PC-3 (cell line): ENCODE data around the gene VEGFB. TPM values are rescaled to one million over a fixed set of nuclear protein-coding genes. Genes with fewer than 3 reads are reported as not detected.

Experiments
- ATAC-seq: fragments of 200-7000 bp; cut with Tn5 transposase; 2 replicates; pipeline ENCODE4 v1.9.1; 2020; ENCODE audit warnings: mild to moderate bottlenecking, moderate library complexity
- BruUV-seq: library from RNA; stranded (reverse); fragments of 400-500 nt; replicated peaks from 2 replicates; lab custom pipeline; 2021; lab: Mats Ljungman, UMichigan
- CTCF ChIA-PET: fragments of 300-600 bp; sonication (Branson Sonifier 250); formaldehyde crosslinking; loops from one replicate; lab custom pipeline; 2022; ENCODE audit warnings: antibody characterized with exemption; lab: Charles Lee
- POLR2A ChIA-PET: fragments of 300-600 bp; sonication (Branson Sonifier 250); formaldehyde crosslinking; loops from one replicate; lab custom pipeline; 2022; ENCODE audit warnings: antibody characterized with exemption; ENCODE audit not compliant: unreplicated experiment; lab: Charles Lee
- DNase-seq: peaks from one replicate; pipeline ENCODE4 v3.0.0-alpha.2; 2015
- H2AFZ ChIP-seq: fragments of 300-600 bp; sonication (generic); 2 replicates; pipeline ENCODE4 v1.6.0; 2016; ENCODE audit warnings: antibody characterized with exemption, low read length
- H3F3A ChIP-seq: fragments of 300-600 bp; sonication (generic); one replicate; pipeline ENCODE4 v1.6.0; 2017; ENCODE audit warnings: antibody characterized with exemption, low read length, control low read depth, mild to moderate bottlenecking; ENCODE audit not compliant: unreplicated experiment
- H3K27ac ChIP-seq: fragments of 300-600 bp; sonication (generic); 2 replicates; pipeline ENCODE4 v1.5.1; 2016; ENCODE audit warnings: mild to moderate bottlenecking, low read length
- H3K27me3 ChIP-seq: fragments of 300-600 bp; sonication (generic); 2 replicates; pipeline ENCODE4 v1.6.1; 2016; ENCODE audit warnings: low read length, mixed read lengths
- H3K36me3 ChIP-seq: fragments of 300-600 bp; sonication (generic); 2 replicates; pipeline ENCODE4 v1.6.1; 2016; ENCODE audit warnings: low read depth, mixed run types, low read length, mixed read lengths
- H3K4me1 ChIP-seq: fragments of 300-600 bp; sonication (generic); 2 replicates; pipeline ENCODE4 v1.5.1; 2016; ENCODE audit warnings: low read length; ENCODE audit not compliant: insufficient read depth
- H3K4me2 ChIP-seq: fragments of 300-600 bp; sonication (generic); 2 replicates; pipeline ENCODE4 v1.6.0; 2016; ENCODE audit warnings: low read length
- H3K4me3 ChIP-seq: fragments of 300-600 bp; sonication (generic); 2 replicates; pipeline ENCODE4 v1.5.1; 2016; ENCODE audit warnings: mild to moderate bottlenecking, low read length, mixed read lengths
- H3K79me2 ChIP-seq: fragments of 300-600 bp; sonication (generic); 2 replicates; pipeline ENCODE4 v1.6.1; 2017; ENCODE audit warnings: low read length, mixed read lengths
- H3K9ac ChIP-seq: fragments of 300-600 bp; sonication (generic); 2 replicates; pipeline ENCODE4 v1.6.0; 2016; ENCODE audit warnings: mild to moderate bottlenecking, low read length
- H3K9me2 ChIP-seq: fragments of 300-600 bp; sonication (generic); replicated peaks from 2 replicates; pipeline ENCODE4 v1.6.1; 2016; ENCODE audit warnings: mixed run types, low read length, mixed read lengths
- H3K9me3 ChIP-seq: fragments of 300-600 bp; sonication (generic); 2 replicates; pipeline ENCODE4 v1.6.1; 2016; ENCODE audit warnings: low read length, mixed read lengths
- H4K20me1 ChIP-seq: fragments of 300-600 bp; sonication (generic); 2 replicates; pipeline ENCODE4 v1.6.1; 2016; ENCODE audit warnings: low read length, mixed read lengths
- EZH2 ChIP-seq: fragments of 300-600 bp; sonication (generic); IDR thresholded peaks from one replicate; pipeline ENCODE4 v1.6.1; 2017; ENCODE audit warnings: antibody characterized with exemption, mild to moderate bottlenecking, low read length; ENCODE audit not compliant: unreplicated experiment
- EZH2phosphoT487 ChIP-seq: fragments of 300-600 bp; sonication (generic); IDR thresholded peaks from 2 replicates; pipeline ENCODE4 v1.6.1; 2018; ENCODE audit warnings: mild to moderate bottlenecking, antibody characterized with exemption, low read length, borderline replicate concordance
- intact Hi-C: fragments of 100-400 bp; cut with micrococcal nuclease; formaldehyde crosslinking; loops from 2 replicates; pipeline ENCODE4 v1.9.0; 2023
- total RNA-seq: library from RNA; depleted of rRNA; stranded (reverse); fragments of >200 nt; gene quantifications from 2 replicates; pipeline ENCODE4 v1.2.3, GENCODE V29; 2014
- TF ChIP-seq, protein P1 (sequence below): fragments of 300-600 bp; sonication (generic); conservative IDR thresholded peaks from 2 replicates; pipeline ENCODE4 v1.5.1; 2017; ENCODE audit warnings: antibody characterized with exemption, low read depth, mild to moderate bottlenecking, low read length

VEGFB gene
- total RNA-seq, 1 experiment from 2014 or later: 39.4 TPM

GRCh38 chr11:64229090-64229743, 5.2 kb upstream of the VEGFB start:
- no peaks in the 10 kb centered on the region for H3K36me3 ChIP-seq
- H3K9ac ChIP-seq: no peak overlapping the region
- no peak overlapping the region; the same call in 1 of the 2 replicates for H3K4me2 ChIP-seq
- H3K4me3 ChIP-seq: no peak overlapping the region
- H3K4me1 ChIP-seq: peaks cover 41% of the 10 kb centered on the region
- H3K9me3 ChIP-seq: no peaks in the 10 kb centered on the region
- no TSS peak for BruUV-seq
- intact Hi-C loops: no loop called here
- TF ChIP-seq, protein P1, sequence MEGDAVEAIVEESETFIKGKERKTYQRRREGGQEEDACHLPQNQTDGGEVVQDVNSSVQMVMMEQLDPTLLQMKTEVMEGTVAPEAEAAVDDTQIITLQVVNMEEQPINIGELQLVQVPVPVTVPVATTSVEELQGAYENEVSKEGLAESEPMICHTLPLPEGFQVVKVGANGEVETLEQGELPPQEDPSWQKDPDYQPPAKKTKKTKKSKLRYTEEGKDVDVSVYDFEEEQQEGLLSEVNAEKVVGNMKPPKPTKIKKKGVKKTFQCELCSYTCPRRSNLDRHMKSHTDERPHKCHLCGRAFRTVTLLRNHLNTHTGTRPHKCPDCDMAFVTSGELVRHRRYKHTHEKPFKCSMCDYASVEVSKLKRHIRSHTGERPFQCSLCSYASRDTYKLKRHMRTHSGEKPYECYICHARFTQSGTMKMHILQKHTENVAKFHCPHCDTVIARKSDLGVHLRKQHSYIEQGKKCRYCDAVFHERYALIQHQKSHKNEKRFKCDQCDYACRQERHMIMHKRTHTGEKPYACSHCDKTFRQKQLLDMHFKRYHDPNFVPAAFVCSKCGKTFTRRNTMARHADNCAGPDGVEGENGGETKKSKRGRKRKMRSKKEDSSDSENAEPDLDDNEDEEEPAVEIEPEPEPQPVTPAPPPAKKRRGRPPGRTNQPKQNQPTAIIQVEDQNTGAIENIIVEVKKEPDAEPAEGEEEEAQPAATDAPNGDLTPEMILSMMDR: no peak
- no peak for TF ChIP-seq EZH2
- TF ChIP-seq EZH2phosphoT487: no peak
- ChIA-PET CTCF (interaction anchor here (1.4 kb wide), 1 partner anchor 25 kb away, joined by 15 read pairs; no protein-coding TSS in a partner anchor), POLR2A (no interaction called here)
- no peak overlapping the region for H2AFZ ChIP-seq
- DNase-seq (no peak), ATAC-seq (no peak)
- no peak overlapping the region for H3K27ac ChIP-seq
- H3F3A ChIP-seq: no peaks in the 10 kb centered on the region
- no peaks in the 10 kb centered on the region for H4K20me1 ChIP-seq
- no peaks in the 10 kb centered on the region for H3K9me2 ChIP-seq
- no peaks in the 10 kb centered on the region for H3K27me3 ChIP-seq
- H3K79me2 ChIP-seq: peaks cover 25% of the 10 kb centered on the region

DNA sequence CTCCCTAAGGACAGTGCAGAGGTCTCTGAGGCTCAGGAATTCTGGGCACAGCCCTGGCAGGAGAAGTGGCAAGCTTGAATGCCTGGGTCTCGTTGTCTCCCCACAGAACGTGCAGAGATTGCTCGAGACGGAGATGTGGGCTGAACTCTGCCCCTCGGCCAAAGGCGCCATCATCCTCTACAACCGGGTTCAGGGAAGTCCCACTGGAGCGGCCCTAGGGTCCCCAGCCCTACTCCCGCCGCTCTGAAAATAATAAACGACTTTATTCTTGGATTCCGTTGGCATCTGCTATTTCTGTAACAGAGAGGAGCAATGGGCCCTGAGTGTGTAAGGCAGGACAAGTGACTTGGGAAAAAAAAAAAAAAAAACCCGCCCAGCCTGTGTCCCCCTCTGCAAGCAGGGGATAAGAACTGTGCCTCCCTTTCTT, 4.6 kb upstream of the VEGFB start:
- POLR2A ChIA-PET: no interaction called here

More for the DNA sequence above, 4.6 kb upstream of the VEGFB start:
- no peaks in the 10 kb centered on the region for H3K36me3 ChIP-seq
- peak overlapping the region; percentile 85 for H3K4me2 ChIP-seq
- no peak overlapping the region for H3K27ac ChIP-seq
- intact Hi-C loops: loop anchor here (5.0 kb wide), 1 partner anchor 42 kb away; the partner anchor contains the start of gene STIP1
- no TSS peak for BruUV-seq
- DNase-seq (no peak), ATAC-seq (no peak)
- H3K9ac ChIP-seq: peak overlapping the region; percentile 71
- H3K4me1 ChIP-seq: peaks cover 38% of the 10 kb centered on the region
- H2AFZ ChIP-seq: peak overlapping the region; percentile 84
- no peaks in the 10 kb centered on the region for H3F3A ChIP-seq
- TF ChIP-seq, protein P1: no peak
- TF ChIP-seq EZH2phosphoT487 (no peak), EZH2 (no peak)
- no peaks in the 10 kb centered on the region for H3K9me2 ChIP-seq
- H3K79me2 ChIP-seq: peaks cover 25% of the 10 kb centered on the region
- no peaks in the 10 kb centered on the region for H4K20me1 ChIP-seq
- H3K27me3 ChIP-seq: no peaks in the 10 kb centered on the region
- H3K4me3 ChIP-seq: peak overlapping the region; percentile 88
- H3K9me3 ChIP-seq: no peaks in the 10 kb centered on the region
- CTCF ChIA-PET: interaction anchor here (0.6 to 1.4 kb wide), 2 partner anchors 25 to 127 kb away, joined by 3 to 15 read pairs; no protein-coding TSS in a partner anchor
